H9 (cell line): ENCODE data around the gene HCFC2. TPM values are rescaled to one million over a fixed set of nuclear protein-coding genes. Genes with fewer than 3 reads are reported as not detected.
"Not testable (repeated sequence)": the region's sequence is repeated elsewhere in the genome, so short reads cannot be mapped to it uniquely, and the experiment has no call there.

Experiments
- DNase-seq: peaks from one replicate; pipeline ENCODE4 v3.0.0-alpha.2; 2017
- H2AFZ ChIP-seq: one replicate; pipeline ENCODE4 v1.6.1; 2013; ENCODE audit warnings: mild to moderate bottlenecking, low read length, control low read depth, moderate library complexity
- H2AK5ac ChIP-seq: 2 replicates; pipeline ENCODE4 v1.6.1; 2013; ENCODE audit warnings: low read length, control low read depth, mixed read lengths; ENCODE audit not compliant: insufficient read length
- H2BK120ac ChIP-seq: one replicate; pipeline ENCODE4 v1.6.1; 2013; ENCODE audit warnings: low read depth, mild to moderate bottlenecking, low read length, control low read depth, inconsistent platforms; ENCODE audit not compliant: poor library complexity, severe bottlenecking
- H2BK12ac ChIP-seq: 2 replicates; pipeline ENCODE4 v1.6.1; 2013; ENCODE audit warnings: low read length, control low read depth, mixed read lengths, low read depth; ENCODE audit not compliant: insufficient read length
- H2BK15ac ChIP-seq: 2 replicates; pipeline ENCODE4 v1.6.1; 2013; ENCODE audit warnings: low read depth, low read length, control low read depth
- H2BK20ac ChIP-seq: one replicate; pipeline ENCODE4 v1.6.1; 2013; ENCODE audit warnings: low read depth, mild to moderate bottlenecking, low read length, control low read depth, inconsistent platforms; ENCODE audit not compliant: poor library complexity, severe bottlenecking
- H2BK5ac ChIP-seq: 2 replicates; pipeline ENCODE4 v1.6.1; 2013; ENCODE audit warnings: low read length, control low read depth, mixed read lengths; ENCODE audit not compliant: insufficient read length
- H3K14ac ChIP-seq: 2 replicates; pipeline ENCODE4 v1.6.1; 2013; ENCODE audit warnings: low read length, control low read depth; ENCODE audit not compliant: insufficient read depth
- H3K18ac ChIP-seq: 2 replicates; pipeline ENCODE4 v1.6.1; 2013; ENCODE audit warnings: low read depth, mild to moderate bottlenecking, mixed read lengths, low read length, control low read depth; ENCODE audit not compliant: insufficient read length
- H3K23ac ChIP-seq: 2 replicates; pipeline ENCODE4 v1.6.1; 2013; ENCODE audit warnings: low read length, control low read depth, mixed read lengths, low read depth; ENCODE audit not compliant: insufficient read length
- H3K23me2 ChIP-seq: 2 replicates; pipeline ENCODE4 v1.6.1; 2013; ENCODE audit warnings: low read depth, mild to moderate bottlenecking, mixed read lengths, low read length, control low read depth; ENCODE audit not compliant: insufficient read length, poor library complexity, severe bottlenecking
- H3K27ac ChIP-seq: 2 replicates; pipeline ENCODE4 v1.5.1; 2013; ENCODE audit warnings: low read length, control low read depth, mixed read lengths, low read depth; ENCODE audit not compliant: insufficient read length
- H3K27me3 ChIP-seq: 2 replicates; pipeline ENCODE4 v1.6.1; 2013; ENCODE audit warnings: low read length, control low read depth, inconsistent platforms; ENCODE audit not compliant: insufficient read depth
- H3K4ac ChIP-seq: 2 replicates; pipeline ENCODE4 v1.6.1; 2013; ENCODE audit warnings: low read depth, mild to moderate bottlenecking, control low read depth, inconsistent platforms, low read length, moderate library complexity
- H3K4me1 ChIP-seq: 2 replicates; pipeline ENCODE4 v1.6.1; 2013; ENCODE audit warnings: low read length, control low read depth, inconsistent platforms; ENCODE audit not compliant: insufficient read depth
- H3K4me2 ChIP-seq: 2 replicates; pipeline ENCODE4 v1.6.1; 2013; ENCODE audit warnings: low read length, control low read depth, mixed read lengths; ENCODE audit not compliant: insufficient read length, insufficient read depth
- H3K56ac ChIP-seq: 2 replicates; pipeline ENCODE4 v1.6.1; 2013; ENCODE audit warnings: low read depth, mild to moderate bottlenecking, mixed read lengths, low read length, control low read depth; ENCODE audit not compliant: insufficient read length
- H3K79me1 ChIP-seq: 2 replicates; pipeline ENCODE4 v1.6.1; 2013; ENCODE audit warnings: low read depth, mild to moderate bottlenecking, moderate library complexity, low read length, control low read depth, inconsistent platforms; ENCODE audit not compliant: insufficient read depth, poor library complexity, severe bottlenecking
- H3K79me2 ChIP-seq: 2 replicates; pipeline ENCODE4 v1.6.1; 2013; ENCODE audit warnings: low read length, control low read depth, inconsistent platforms; ENCODE audit not compliant: insufficient read depth
- H3K9ac ChIP-seq: 2 replicates; pipeline ENCODE4 v1.6.1; 2013; ENCODE audit warnings: low read length, control low read depth, mixed read lengths; ENCODE audit not compliant: insufficient read length; ENCODE audit errors: extremely low read depth
- H3K9me3 ChIP-seq: one replicate; pipeline ENCODE4 v1.6.1; 2013; ENCODE audit warnings: low read depth, low read length, inconsistent platforms; ENCODE audit not compliant: control insufficient read depth
- H3T11ph ChIP-seq: one replicate; pipeline ENCODE4 v1.6.1; 2013; ENCODE audit warnings: mild to moderate bottlenecking, low read length, control low read depth, inconsistent platforms
- H4K20me1 ChIP-seq: one replicate; pipeline ENCODE4 v1.6.1; 2013; ENCODE audit not compliant: control insufficient read depth, insufficient read length, insufficient read depth
- H4K5ac ChIP-seq: 2 replicates; pipeline ENCODE4 v1.6.1; 2013; ENCODE audit warnings: low read depth, mild to moderate bottlenecking, mixed read lengths, low read length, control low read depth; ENCODE audit not compliant: insufficient read length
- H4K8ac ChIP-seq: replicated peaks from 2 replicates; pipeline ENCODE4 v1.6.1; 2013; ENCODE audit warnings: low read length, control low read depth, mixed read lengths, low read depth; ENCODE audit not compliant: insufficient read length
- H4K91ac ChIP-seq: 2 replicates; pipeline ENCODE4 v1.6.1; 2013; ENCODE audit warnings: low read depth, mild to moderate bottlenecking, moderate library complexity, mixed read lengths, low read length, control low read depth; ENCODE audit not compliant: insufficient read length
- H3K27ac Mint-ChIP-seq, 3 experiments: 2 replicates in 2 of 3; 3 replicates in 1 of 3; pipeline ENCODE4 v1.8.0; 2020 to 2021; ENCODE audit warnings: mixed read lengths in 3 of 3, mild to moderate bottlenecking in 1 of 3, moderate library complexity in 1 of 3
- H3K27me3 Mint-ChIP-seq: 2 replicates; pipeline ENCODE4 v1.8.0; 2021; ENCODE audit warnings: low read depth, mild to moderate bottlenecking, moderate library complexity, mixed read lengths
- H3K36me3 Mint-ChIP-seq, 3 experiments: 2 replicates in 2 of 3; 3 replicates in 1 of 3; pipeline ENCODE4 v1.8.0; 2020 to 2021; ENCODE audit warnings: low read depth in 3 of 3, mixed read lengths in 3 of 3; ENCODE audit not compliant: insufficient read depth in 1 of 3
- H3K4me1 Mint-ChIP-seq, 2 experiments: 2 replicates each; pipeline ENCODE4 v1.8.0; 2020; ENCODE audit warnings: mixed read lengths in 2 of 2
- H3K4me3 Mint-ChIP-seq, 2 experiments: 2 replicates in 1 of 2; 3 replicates in 1 of 2; pipeline ENCODE4 v1.8.0; 2020 to 2021; ENCODE audit warnings: mild to moderate bottlenecking in 2 of 2, mixed read lengths in 2 of 2, moderate library complexity in 1 of 2
- H3K9me3 Mint-ChIP-seq, 2 experiments: 2 replicates in 1 of 2; 3 replicates in 1 of 2; pipeline ENCODE4 v1.8.0; 2020; ENCODE audit warnings: mild to moderate bottlenecking in 2 of 2, mixed read lengths in 2 of 2, moderate library complexity in 1 of 2
- WGBS: extraction: QIAGEN DNeasy Blood & Tissue Kit; methylation state at CpG from one replicate; pipeline ENCODE4 v1.1.7; 2013; ENCODE audit warnings: missing lambda C conversion rate, low lambda C conversion rate, mixed read lengths; ENCODE audit not compliant: insufficient read length; ENCODE audit errors: extremely low coverage; 5-methylcytosine and 5-hydroxymethylcytosine counted together
- total RNA-seq: library from RNA; stranded (reverse); gene quantifications from 2 replicates; pipeline ENCODE4 v1.2.1, GENCODE V29; 2021
- TF ChIP-seq, protein P1 (sequence below): fragments of 200-600 bp; sonication (generic); conservative IDR thresholded peaks from 3 replicates; pipeline ENCODE4 v1.8.0; 2021; ENCODE audit warnings: antibody characterized with exemption, mild to moderate bottlenecking

HCFC2 gene
- total RNA-seq, 1 experiment from 2014 or later = 1.9 TPM

DNA sequence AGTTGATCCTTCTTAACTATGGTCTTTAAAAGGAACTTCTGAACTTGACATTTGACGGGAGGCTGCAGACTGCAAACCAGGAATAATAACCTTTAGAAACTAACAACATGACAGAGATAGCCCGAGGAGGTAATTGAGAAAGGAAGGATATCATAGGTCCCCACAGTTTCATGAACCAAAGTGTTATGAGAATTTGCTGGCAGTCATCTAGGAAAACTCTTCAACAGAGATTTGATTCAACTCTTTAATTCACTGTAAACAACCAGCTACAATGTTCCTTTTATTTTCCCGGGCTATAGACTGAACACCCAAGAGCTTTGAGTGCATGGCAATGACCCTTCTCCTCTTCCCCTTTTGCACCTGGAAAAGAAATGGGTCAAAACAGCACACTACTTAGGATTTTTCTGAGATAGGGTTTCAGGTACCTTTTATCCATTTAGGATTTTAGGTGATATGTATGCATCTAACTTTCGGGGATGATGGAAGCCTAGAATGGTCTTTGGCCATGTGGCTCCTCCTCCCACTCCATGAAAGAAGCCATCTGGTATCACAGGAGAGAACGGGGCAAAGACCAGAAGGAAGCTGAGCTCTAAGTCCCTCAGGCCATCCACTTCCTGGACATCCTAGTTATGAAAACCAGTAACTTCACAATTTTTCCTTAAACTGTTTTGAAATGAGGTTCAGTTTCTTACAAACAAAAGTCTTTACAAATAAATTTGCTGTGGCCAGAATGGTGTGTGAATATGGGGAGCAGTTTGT is 37.3 kb upstream of the HCFC2 start:
- Histone ChIP-seq H2BK12ac (no peak overlapping the region), H2BK5ac (no peak overlapping the region), H3K4ac (no peak overlapping the region), H2BK120ac (no peak overlapping the region), H4K8ac (no peak overlapping the region), H3K23me2 (no peaks in the 10 kb centered on the region), H3K27me3 (no peaks in the 10 kb centered on the region), H3T11ph (no peak overlapping the region), H3K79me2 (no peaks in the 10 kb centered on the region), H4K5ac (no peak overlapping the region), H2BK20ac (no peak overlapping the region), H2AK5ac (no peak overlapping the region), H3K27ac (no peak overlapping the region), H2BK15ac (no peak overlapping the region), H3K9ac (no peak overlapping the region), H4K20me1 (no peaks in the 10 kb centered on the region), H3K79me1 (no peaks in the 10 kb centered on the region), H3K4me1 (no peaks in the 10 kb centered on the region), H3K4me2 (no peak overlapping the region), H3K56ac (no peak overlapping the region), H3K23ac (no peak overlapping the region), H3K18ac (no peak overlapping the region), H4K91ac (no peak overlapping the region), H3K14ac (no peak overlapping the region), H2AFZ (no peak overlapping the region), H3K9me3 (no peaks in the 10 kb centered on the region)
- Mint-ChIP-seq H3K9me3 (peaks cover 11 to 15% of the 10 kb centered on the region in 2 experiments), H3K4me3 (no peak overlapping the region), H3K27me3 (peaks cover 2% of the 10 kb centered on the region; the same call in 1 of the 2 replicates), H3K27ac (no peak overlapping the region), H3K4me1 (no peaks in the 10 kb centered on the region), H3K36me3 (peaks cover 2 to 8% (median 5%) of the 10 kb centered on the region in 3 experiments; a peak in 3 of 7 replicates)
- TF ChIP-seq, protein P1, sequence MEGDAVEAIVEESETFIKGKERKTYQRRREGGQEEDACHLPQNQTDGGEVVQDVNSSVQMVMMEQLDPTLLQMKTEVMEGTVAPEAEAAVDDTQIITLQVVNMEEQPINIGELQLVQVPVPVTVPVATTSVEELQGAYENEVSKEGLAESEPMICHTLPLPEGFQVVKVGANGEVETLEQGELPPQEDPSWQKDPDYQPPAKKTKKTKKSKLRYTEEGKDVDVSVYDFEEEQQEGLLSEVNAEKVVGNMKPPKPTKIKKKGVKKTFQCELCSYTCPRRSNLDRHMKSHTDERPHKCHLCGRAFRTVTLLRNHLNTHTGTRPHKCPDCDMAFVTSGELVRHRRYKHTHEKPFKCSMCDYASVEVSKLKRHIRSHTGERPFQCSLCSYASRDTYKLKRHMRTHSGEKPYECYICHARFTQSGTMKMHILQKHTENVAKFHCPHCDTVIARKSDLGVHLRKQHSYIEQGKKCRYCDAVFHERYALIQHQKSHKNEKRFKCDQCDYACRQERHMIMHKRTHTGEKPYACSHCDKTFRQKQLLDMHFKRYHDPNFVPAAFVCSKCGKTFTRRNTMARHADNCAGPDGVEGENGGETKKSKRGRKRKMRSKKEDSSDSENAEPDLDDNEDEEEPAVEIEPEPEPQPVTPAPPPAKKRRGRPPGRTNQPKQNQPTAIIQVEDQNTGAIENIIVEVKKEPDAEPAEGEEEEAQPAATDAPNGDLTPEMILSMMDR = no peak
- WGBS = no CpG with 5 or more reads among the region's 5 CpGs
- no peak for DNase-seq

DNA sequence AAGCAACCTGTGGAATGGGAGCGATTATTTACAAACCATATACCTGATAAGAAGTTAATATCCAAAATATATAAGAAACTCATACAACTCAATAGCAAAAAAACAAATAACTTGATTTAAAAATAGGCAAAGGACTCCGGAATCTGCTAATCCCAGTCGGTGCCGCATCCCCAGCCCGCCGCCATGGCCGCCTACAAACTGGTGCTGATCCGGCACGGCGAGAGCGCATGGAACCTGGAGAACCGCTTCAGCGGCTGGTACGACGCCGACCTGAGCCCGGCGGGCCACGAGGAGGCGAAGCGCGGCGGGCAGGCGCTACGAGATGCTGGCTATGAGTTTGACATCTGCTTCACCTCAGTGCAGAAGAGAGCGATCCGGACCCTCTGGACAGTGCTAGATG is 33.7 kb upstream of the HCFC2 start:
- H2BK5ac ChIP-seq, H3K27ac Mint-ChIP-seq, H3K4me3 Mint-ChIP-seq, H4K20me1 ChIP-seq, H2BK120ac ChIP-seq, H3K9me3 Mint-ChIP-seq, H2BK20ac ChIP-seq, H3K23ac ChIP-seq, H2BK15ac ChIP-seq, H3K27me3 ChIP-seq, H3K4ac ChIP-seq, H4K91ac ChIP-seq, H3K79me2 ChIP-seq, H3K4me1 Mint-ChIP-seq, H3K27me3 Mint-ChIP-seq, H2AFZ ChIP-seq, H3K14ac ChIP-seq, H3K18ac ChIP-seq, H3K9ac ChIP-seq, H2BK12ac ChIP-seq, H3T11ph ChIP-seq, H3K79me1 ChIP-seq, H3K4me1 ChIP-seq, H3K56ac ChIP-seq, H3K4me2 ChIP-seq, H2AK5ac ChIP-seq, H3K23me2 ChIP-seq, H4K8ac ChIP-seq, H4K5ac ChIP-seq, H3K36me3 Mint-ChIP-seq, H3K27ac ChIP-seq, H3K9me3 ChIP-seq, DNase-seq: not testable (repeated sequence)
- no CpG with 5 or more reads among the region's 27 CpGs for WGBS
